Stimulated activated memory B cell treated with anti-CD40 and anti-IgM and Interleukin-4, amounts not matched to agents 10 μg/mL and 1 μg/mL and 100 μg/mL, for 72 hours (primary cell): ENCODE results near the gene LRTM2.

Source experiments
- ATAC-seq: fragments of 150-1000 bp; cut with Tn5 transposase; 2 replicates; pipeline ENCODE4 v1.10.0; 2021
- H3K27ac Mint-ChIP-seq: one replicate; pipeline ENCODE4 v1.8.0; 2022; ENCODE audit warnings: mild to moderate bottlenecking, mixed read lengths
- H3K27me3 Mint-ChIP-seq: one replicate; pipeline ENCODE4 v1.8.0; 2022; ENCODE audit warnings: mixed read lengths
- H3K36me3 Mint-ChIP-seq: one replicate; pipeline ENCODE4 v1.8.0; 2022; ENCODE audit warnings: mixed read lengths
- H3K4me1 Mint-ChIP-seq: one replicate; pipeline ENCODE4 v1.8.0; 2022; ENCODE audit warnings: mixed read lengths
- H3K4me3 Mint-ChIP-seq: one replicate; pipeline ENCODE4 v1.8.0; 2022; ENCODE audit warnings: mild to moderate bottlenecking, moderate library complexity, mixed read lengths
- H3K9me3 Mint-ChIP-seq: one replicate; pipeline ENCODE4 v1.8.0; 2022; ENCODE audit warnings: mixed read lengths

LRTM2 gene

DNA sequence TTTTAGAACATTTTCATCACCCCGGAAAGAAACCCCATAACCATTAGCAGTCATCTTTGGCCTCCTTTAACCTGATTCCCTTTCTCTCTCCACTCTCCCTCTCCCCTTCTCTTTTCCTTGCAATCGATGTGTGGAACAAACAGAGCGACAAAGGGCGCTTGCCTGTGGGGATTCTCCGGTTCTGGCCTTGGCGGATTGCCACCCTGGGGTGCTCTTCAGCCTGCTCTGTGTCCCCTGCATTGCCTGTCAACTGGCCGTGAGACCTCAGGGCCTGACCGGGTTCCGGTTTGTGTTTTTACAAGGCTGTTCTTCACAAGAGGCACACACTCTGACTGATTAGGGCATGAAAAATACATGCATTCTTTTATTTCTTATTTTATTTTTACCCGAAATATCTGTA is 27.8 kb downstream of the LRTM2 start:
- Mint-ChIP-seq H3K4me3 (no peak overlapping the region), H3K4me1 (peaks cover 1% of the 10 kb centered on the region), H3K27me3 (peaks cover 20% of the 10 kb centered on the region), H3K9me3 (no peaks in the 10 kb centered on the region), H3K36me3 (no peaks in the 10 kb centered on the region), H3K27ac (no peak overlapping the region)
- no peak for ATAC-seq

DNA sequence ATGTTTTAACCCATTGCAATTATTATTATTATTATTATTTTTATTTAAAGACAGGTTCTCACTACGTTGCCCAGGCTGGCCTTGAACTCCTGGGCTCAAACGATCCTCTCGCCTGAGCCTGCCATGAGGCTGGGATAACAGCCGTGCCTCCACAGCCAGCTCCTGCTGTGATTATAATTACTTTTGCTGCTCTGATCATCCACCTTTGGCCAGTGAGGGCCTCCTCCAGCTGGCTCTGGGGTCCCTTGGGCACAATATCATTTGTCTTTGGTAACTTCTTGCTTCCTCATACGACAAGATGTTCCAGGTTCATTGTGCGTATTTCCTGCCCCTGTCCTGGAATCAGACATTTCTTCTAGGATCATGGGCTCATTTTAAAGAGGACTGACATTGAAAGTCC is 28.4 kb downstream of the LRTM2 start:
- no peak overlapping the region for H3K27ac Mint-ChIP-seq
- H3K4me3 Mint-ChIP-seq, result no peak overlapping the region
- no peaks in the 10 kb centered on the region for H3K36me3 Mint-ChIP-seq
- no peaks in the 10 kb centered on the region for H3K9me3 Mint-ChIP-seq
- peaks cover 18% of the 10 kb centered on the region for H3K27me3 Mint-ChIP-seq
- no peak for ATAC-seq
- H3K4me1 Mint-ChIP-seq, result no peaks in the 10 kb centered on the region

DNA sequence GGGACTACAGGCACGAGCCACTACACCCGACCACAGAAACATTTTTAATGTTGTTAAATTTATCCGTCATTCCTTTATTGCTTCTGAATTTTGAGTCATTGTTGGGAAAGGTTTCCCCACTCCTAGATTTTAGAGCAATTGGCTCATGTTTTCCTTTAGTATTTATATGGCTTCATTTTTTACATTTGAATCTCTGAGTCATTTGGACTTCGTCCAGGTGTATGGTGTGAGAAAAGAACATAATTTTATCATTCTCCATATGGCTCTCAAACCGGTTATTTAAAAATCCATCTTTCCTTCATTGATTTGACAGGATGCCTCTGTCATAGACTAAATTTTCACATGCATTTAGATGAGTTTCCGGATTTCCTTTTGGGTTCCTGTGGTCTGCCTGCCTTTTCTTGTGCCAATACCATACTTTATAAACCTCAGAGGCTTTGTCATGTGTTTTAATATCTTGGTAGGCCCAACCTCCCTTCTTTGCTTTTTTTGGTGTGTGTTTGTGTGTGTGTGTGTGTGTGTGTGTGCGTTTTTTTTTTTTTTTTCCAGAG is 30.9 kb downstream of the LRTM2 start:
- Mint-ChIP-seq H3K4me3 (no peak overlapping the region), H3K27ac (no peak overlapping the region), H3K4me1 (no peaks in the 10 kb centered on the region), H3K9me3 (no peaks in the 10 kb centered on the region), H3K27me3 (peaks cover 20% of the 10 kb centered on the region), H3K36me3 (no peaks in the 10 kb centered on the region)
- ATAC-seq, result no peak

DNA sequence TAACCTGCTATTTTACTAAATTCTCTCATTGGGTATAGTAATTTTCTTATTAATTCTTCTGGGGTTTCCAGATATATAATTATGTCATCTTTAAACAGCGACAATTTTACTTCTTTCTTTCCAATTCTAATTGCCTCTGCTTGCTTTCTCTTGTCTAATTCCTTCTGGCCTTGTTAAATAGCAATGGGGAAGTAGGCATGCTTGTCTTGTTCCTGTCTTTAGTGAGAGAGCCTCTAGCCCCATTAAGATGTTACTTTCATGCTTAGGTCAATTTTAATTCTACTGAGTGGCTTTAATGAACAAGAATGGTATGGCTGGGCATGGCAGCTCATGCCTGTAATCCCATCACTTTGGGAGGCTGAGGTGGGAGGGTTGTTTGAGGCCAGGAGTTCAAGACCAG is 31.7 kb downstream of the LRTM2 start:
- no peak overlapping the region for H3K27ac Mint-ChIP-seq
- H3K9me3 Mint-ChIP-seq, result no peaks in the 10 kb centered on the region
- H3K27me3 Mint-ChIP-seq, result peaks cover 20% of the 10 kb centered on the region
- H3K4me3 Mint-ChIP-seq, result no peak overlapping the region
- H3K4me1 Mint-ChIP-seq, result no peaks in the 10 kb centered on the region
- no peak for ATAC-seq
- H3K36me3 Mint-ChIP-seq, result no peaks in the 10 kb centered on the region

DNA sequence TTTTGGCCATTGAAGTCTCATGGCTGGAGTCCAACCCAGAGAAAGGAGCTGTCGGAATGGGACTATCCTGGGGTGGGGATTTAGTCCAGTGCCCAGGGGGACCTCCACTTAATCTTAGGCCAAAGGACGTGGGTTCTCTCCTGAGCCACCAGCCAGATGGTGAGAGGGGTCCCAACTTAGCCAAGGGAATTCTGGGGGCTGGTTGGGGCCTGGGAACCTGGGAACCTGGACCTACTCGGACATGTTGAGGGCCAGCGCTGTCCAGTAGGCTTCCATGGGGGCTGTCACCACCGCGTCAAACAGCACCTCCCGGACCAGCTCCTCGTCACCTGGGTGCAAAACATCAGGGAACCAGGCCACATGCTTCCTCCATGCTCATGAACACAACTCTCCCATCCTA is 33.4 kb downstream of the LRTM2 start:
- no peaks in the 10 kb centered on the region for H3K9me3 Mint-ChIP-seq
- H3K36me3 Mint-ChIP-seq, result no peaks in the 10 kb centered on the region
- H3K4me3 Mint-ChIP-seq, result no peak overlapping the region
- no peak overlapping the region for H3K27ac Mint-ChIP-seq
- no peaks in the 10 kb centered on the region for H3K4me1 Mint-ChIP-seq
- ATAC-seq, result no peak
- H3K27me3 Mint-ChIP-seq, result peaks cover 22% of the 10 kb centered on the region

DNA sequence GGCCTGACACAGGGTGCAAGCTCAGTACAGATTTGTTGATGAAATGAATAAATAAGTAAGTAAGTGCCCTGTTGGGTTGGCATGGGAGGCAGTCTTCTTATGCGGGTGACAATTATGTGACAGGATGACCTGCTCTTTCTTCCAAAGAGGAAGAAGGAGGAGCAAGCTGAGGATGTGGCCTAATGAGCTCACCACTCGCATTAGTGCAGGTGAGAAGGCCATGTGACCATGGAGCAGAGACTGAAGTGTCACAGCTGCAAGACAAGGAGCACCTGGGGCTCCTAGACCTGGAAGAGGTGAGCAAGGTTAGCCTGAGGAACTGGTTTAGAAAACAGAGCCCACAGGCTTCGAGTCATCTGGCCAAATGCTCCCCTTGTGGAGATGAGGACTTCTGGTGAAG is 34.9 kb downstream of the LRTM2 start:
- peaks cover 26% of the 10 kb centered on the region for H3K27me3 Mint-ChIP-seq
- no peak for ATAC-seq
- H3K4me1 Mint-ChIP-seq, result no peaks in the 10 kb centered on the region
- H3K27ac Mint-ChIP-seq, result no peak overlapping the region
- no peaks in the 10 kb centered on the region for H3K36me3 Mint-ChIP-seq
- H3K4me3 Mint-ChIP-seq, result no peak overlapping the region
- H3K9me3 Mint-ChIP-seq, result no peaks in the 10 kb centered on the region

DNA sequence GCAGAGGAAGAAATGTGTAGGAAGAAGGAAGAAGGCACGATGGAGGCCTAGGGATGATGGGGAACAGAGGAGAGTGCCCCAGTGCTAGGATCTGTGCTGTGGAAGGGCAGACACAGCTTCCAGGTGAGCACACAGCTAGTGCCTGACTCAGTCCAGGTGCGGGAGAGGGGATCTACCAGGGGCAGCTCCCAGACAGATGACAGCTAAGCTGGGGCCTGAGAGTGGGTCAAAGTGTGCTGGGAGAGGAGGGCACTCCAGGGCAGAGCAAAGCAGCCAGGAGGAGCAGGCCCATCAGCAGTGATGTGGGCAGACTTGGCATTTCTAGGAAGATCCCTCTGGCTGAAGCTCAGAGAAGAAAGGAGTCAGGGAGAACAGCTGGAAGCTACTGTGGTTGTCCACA is 36.7 kb downstream of the LRTM2 start:
- Mint-ChIP-seq H3K36me3 (no peaks in the 10 kb centered on the region), H3K9me3 (no peaks in the 10 kb centered on the region)

DNA sequence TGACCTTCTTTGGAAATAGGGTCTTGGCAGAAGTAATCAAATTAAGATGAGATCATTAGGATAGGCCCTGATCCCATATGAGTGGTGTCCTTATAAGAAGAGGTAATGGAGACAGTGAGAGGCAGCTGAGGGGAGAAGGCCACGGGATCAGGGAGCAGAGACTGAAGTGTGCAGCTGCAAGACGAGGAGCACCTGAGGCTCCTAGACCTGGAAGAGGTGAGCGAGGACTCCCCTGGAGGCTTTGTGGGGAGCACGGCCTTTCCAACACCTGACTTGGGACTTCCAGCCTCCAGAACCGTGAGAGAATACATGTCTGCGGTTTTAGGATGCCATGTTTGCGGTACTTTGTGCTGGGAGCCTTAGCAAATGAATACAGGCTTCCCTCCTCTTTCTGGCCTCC is 37.5 kb downstream of the LRTM2 start:
- H3K4me1 Mint-ChIP-seq, result no peaks in the 10 kb centered on the region
- ATAC-seq, result no peak
- H3K27me3 Mint-ChIP-seq, result peaks cover 38% of the 10 kb centered on the region
- no peaks in the 10 kb centered on the region for H3K36me3 Mint-ChIP-seq
- H3K9me3 Mint-ChIP-seq, result no peaks in the 10 kb centered on the region
- H3K27ac Mint-ChIP-seq, result no peak overlapping the region
- H3K4me3 Mint-ChIP-seq, result no peak overlapping the region

More for the DNA sequence above, 36.7 kb downstream of the LRTM2 start:
- Mint-ChIP-seq H3K27ac (no peak overlapping the region), H3K4me3 (no peak overlapping the region), H3K27me3 (peaks cover 38% of the 10 kb centered on the region), H3K4me1 (no peaks in the 10 kb centered on the region)
- no peak for ATAC-seq

DNA sequence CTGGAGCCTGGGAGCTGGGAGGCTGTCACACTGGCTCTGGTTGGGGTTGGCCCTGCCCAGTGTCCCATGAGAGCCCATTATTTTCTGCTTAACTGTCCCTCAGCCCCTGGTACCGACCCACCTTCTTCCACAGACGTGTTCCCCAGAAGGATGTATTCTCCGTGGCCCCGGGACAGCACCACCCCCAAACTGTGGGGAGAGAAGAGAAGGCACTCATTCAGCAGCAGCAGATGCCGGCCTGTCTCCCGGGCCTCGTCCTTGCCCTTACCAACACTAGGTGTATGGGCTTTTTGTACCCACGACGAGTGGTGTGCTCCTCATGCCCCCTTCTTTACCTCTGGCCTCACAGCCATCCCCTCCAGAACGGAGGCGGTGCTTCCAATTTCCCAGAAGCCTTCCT is 38.1 kb downstream of the LRTM2 start:
- Mint-ChIP-seq H3K27me3 (peaks cover 38% of the 10 kb centered on the region), H3K36me3 (no peaks in the 10 kb centered on the region), H3K27ac (no peak overlapping the region), H3K4me1 (no peaks in the 10 kb centered on the region), H3K9me3 (no peaks in the 10 kb centered on the region), H3K4me3 (no peak overlapping the region)
- ATAC-seq, result no peak

DNA sequence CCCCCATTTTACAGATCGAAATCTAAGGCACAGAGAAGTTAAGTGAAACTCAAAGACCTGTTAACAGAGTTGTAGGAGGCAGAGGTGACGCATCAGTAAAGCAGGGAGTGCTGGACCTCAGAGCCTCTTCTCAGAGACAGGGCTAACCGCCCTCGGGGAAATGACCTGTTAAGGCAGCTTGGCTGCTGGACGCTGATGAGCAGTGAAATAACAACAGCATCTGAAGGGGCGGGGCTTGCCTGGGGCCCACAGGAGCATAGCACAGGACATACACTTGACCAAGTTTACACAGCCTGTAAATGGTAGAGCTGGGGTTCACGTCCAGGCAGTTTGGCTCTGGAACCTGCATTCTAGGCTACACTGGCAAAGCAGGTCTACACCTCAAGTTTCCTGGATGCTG is 39.3 kb downstream of the LRTM2 start:
- Mint-ChIP-seq H3K36me3 (no peaks in the 10 kb centered on the region), H3K4me1 (no peaks in the 10 kb centered on the region), H3K9me3 (no peaks in the 10 kb centered on the region), H3K27me3 (peaks cover 28% of the 10 kb centered on the region), H3K27ac (no peak overlapping the region), H3K4me3 (no peak overlapping the region)
- no peak for ATAC-seq

DNA sequence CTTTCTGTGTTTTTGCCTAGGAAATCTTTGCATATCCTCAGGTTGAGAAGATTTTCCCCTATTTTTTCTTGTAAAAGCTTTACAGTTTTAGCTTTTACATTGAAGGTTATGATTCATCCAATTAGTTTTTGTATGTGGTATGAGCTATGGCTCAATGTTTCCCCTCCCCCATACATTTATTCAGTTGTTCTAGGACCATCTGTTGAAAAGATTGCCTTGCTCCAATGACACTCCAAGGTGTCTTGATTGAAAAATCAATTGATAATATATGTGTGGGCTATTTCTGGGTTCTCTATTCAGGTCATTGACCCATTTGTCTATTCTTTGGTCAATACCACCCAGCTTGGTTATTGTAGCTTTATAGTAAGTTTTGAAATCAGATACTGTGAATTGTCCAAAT is 42.6 kb downstream of the LRTM2 start:
- Mint-ChIP-seq H3K9me3 (peaks cover 3% of the 10 kb centered on the region), H3K4me3 (no peak overlapping the region), H3K36me3 (no peaks in the 10 kb centered on the region), H3K27me3 (peaks cover 31% of the 10 kb centered on the region), H3K27ac (no peak overlapping the region), H3K4me1 (no peaks in the 10 kb centered on the region)
- ATAC-seq, result no peak

DNA sequence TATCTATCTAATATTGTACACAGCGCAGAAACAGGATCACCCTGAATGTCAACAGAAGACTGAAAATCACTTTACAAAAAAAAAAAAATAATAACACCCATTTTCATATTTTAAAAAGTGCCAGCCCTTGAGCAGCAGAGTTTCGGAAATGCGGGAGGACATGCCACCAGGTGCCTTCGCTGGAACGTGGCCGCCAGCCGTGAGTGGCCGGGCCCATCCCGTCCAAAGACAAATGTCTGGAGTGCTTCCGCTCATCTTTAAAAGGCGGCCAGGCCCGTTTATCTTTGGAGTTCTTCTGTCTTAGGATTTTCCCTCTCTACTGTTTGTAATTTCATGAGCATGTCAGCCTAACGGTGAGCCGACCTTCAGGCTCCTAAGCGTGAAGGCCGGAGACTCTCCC is 43.5 kb downstream of the LRTM2 start:
- Mint-ChIP-seq H3K4me3 (no peak overlapping the region), H3K27me3 (peaks cover 37% of the 10 kb centered on the region), H3K36me3 (no peaks in the 10 kb centered on the region), H3K4me1 (no peaks in the 10 kb centered on the region), H3K27ac (no peak overlapping the region), H3K9me3 (peaks cover 7% of the 10 kb centered on the region)
- no peak for ATAC-seq

DNA sequence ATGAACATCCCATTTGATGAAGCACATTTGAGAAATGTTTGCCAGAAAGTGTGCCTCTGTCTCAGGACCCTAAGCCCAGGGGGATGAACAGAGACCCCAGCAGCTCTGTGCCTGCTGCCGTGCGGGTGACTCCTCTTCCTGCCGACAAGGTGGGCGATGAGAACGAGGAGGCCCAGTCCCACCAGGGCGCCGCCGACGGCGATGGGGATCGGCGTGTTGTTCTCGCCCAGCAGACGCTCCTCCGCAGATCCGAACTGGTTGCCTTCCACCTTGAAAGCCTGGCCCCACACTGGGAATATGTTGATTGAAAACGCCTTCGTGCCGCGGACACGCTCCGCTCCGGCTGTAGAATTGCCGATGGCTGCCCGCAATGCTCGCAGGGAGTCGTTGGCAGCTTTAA is 44.1 kb downstream of the LRTM2 start:
- peaks cover 40% of the 10 kb centered on the region for H3K27me3 Mint-ChIP-seq
- H3K4me1 Mint-ChIP-seq, result no peaks in the 10 kb centered on the region
- no peak overlapping the region for H3K4me3 Mint-ChIP-seq
- no peaks in the 10 kb centered on the region for H3K36me3 Mint-ChIP-seq
- H3K9me3 Mint-ChIP-seq, result peaks cover 8% of the 10 kb centered on the region
- no peak for ATAC-seq
- H3K27ac Mint-ChIP-seq, result no peak overlapping the region

DNA sequence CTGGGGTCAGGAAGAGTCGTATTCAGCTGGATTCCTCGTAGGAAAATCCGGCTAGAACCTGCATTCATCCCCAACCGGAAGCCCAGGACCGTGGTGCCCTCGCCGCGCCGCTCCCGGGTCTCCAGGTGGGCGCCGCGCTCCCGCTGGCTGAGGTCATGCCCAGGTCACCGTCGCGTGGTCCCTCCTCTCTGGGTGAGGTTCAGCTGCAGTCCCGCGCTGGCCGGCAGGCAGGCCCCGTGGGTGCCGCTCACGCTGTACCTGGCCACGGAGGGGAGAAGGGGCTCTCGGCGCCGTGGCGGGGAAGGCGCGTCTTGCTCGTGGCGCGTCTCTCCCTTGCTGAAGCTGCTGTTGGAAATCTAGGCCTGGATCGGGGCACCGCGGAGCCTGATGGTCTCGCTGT is 44.5 kb downstream of the LRTM2 start:
- Mint-ChIP-seq H3K27me3 (peaks cover 43% of the 10 kb centered on the region), H3K9me3 (peaks cover 11% of the 10 kb centered on the region), H3K27ac (no peak overlapping the region), H3K4me3 (no peak overlapping the region), H3K36me3 (no peaks in the 10 kb centered on the region), H3K4me1 (no peaks in the 10 kb centered on the region)
- ATAC-seq, result no peak

DNA sequence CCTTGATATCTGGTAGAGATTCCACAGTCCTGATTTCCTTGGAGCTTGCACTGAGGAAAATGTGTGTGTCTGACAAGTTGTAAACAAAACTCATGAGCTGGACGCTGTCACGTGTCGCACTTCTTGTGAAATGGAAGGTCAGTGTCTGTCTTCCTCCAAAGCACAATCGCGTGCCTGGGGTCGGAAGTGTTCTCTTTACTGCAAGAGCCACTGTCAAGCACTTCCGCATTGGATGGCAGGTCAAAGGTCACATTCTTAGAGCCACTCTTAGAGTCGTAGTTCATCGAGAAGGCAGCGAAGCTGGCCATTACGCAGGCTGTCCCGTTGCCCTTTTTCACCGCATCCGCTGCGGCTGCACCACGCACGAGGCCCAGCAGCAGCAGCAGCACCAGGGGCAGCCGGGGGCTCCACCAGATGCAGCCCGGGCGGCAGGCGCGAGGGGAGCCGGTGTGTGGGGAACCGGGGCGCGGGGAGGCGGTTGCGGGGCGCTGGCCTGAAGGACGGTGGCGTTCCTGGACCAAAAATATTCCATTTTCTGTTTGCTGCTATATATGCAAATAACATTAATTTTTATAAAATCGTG is 45.0 kb downstream of the LRTM2 start:
- Mint-ChIP-seq H3K27me3 (peaks cover 42% of the 10 kb centered on the region), H3K9me3 (peaks cover 11% of the 10 kb centered on the region)

DNA sequence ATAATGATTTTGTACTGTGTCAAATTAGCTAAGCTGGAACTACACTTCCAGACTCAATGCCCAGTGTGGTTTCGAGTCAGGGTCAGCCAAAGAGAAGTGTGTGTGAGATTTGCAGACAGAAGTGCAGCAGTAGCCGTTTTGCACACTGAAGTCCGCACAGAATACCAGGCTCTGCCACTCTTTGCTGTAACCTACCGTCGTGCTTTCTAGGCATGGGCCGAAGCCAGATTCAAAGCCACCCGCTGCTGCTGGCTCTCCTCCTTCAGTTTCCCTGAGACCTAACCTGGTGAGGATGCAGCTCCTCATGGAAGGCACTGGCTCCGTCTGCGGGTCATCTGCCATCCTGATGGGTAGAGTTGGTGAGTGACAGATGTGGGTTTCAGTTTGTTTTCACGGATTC is 48.8 kb downstream of the LRTM2 start:
- Mint-ChIP-seq H3K4me3 (no peak overlapping the region), H3K27ac (no peak overlapping the region), H3K27me3 (peaks cover 32% of the 10 kb centered on the region), H3K4me1 (no peaks in the 10 kb centered on the region), H3K36me3 (no peaks in the 10 kb centered on the region), H3K9me3 (peaks cover 17% of the 10 kb centered on the region)
- ATAC-seq, result no peak

More for the DNA sequence above, 45.0 kb downstream of the LRTM2 start:
- Mint-ChIP-seq H3K4me3 (no peak overlapping the region), H3K36me3 (no peaks in the 10 kb centered on the region), H3K27ac (no peak overlapping the region), H3K4me1 (no peaks in the 10 kb centered on the region)
- no peak for ATAC-seq

DNA sequence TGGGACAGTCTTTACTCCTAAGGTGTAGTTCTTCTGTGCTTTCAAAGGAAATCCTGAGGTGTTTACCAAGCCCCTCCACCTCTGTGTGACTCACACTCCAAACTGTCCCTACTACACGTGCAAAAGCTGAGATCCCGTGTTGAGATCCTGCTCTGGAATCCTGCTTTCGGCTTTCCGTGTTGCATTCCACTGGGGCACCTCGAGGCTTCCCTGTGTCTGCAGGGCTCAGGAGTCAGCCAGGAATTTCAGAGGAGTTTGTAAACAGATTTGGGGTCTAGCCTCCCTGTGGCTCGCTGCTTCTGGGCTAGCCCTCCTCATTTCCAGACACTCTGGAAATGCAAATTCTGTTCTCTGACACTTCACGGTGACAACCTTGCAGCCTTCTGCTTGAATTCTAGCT is 49.7 kb downstream of the LRTM2 start:
- Mint-ChIP-seq H3K27ac (no peak overlapping the region), H3K36me3 (no peaks in the 10 kb centered on the region), H3K4me1 (no peaks in the 10 kb centered on the region), H3K27me3 (peaks cover 32% of the 10 kb centered on the region), H3K9me3 (peaks cover 17% of the 10 kb centered on the region), H3K4me3 (no peak overlapping the region)
- no peak for ATAC-seq
